Thoracic aorta (tissue), 2 donors: ENCODE measurements around the gene RHEBL1. TPM values are rescaled to one million over a fixed set of nuclear protein-coding genes. Genes with fewer than 3 reads are reported as not detected.
A peak's percentile ranks its signal among the peaks of the same experiment; 100 is the strongest.

Source experiments
- ATAC-seq: fragments of 150-250 bp; one replicate; pipeline ENCODE4 v1.8.0; 2017; ENCODE audit warnings: low read depth; ENCODE audit not compliant: insufficient number of reproducible peaks, low FRiP score
- DNase-seq: peaks from one replicate; pipeline ENCODE4 v3.0.0-alpha.2; 2020; ENCODE audit warnings: low spot score
- H3K27ac ChIP-seq, 2 donors: fragments of 200-600 bp; sonication (generic); 1 replicate in 1 of 2; 2 replicates in 1 of 2; pipeline ENCODE4 v1.5.1; 2016; ENCODE audit warnings: mild to moderate bottlenecking in 2 of 2, moderate library complexity in 2 of 2
- H3K27me3 ChIP-seq: fragments of 200-600 bp; sonication (generic); replicated peaks from 2 replicates; pipeline ENCODE4 v1.6.0; 2016; ENCODE audit warnings: mild to moderate bottlenecking; ENCODE audit not compliant: insufficient read depth
- H3K36me3 ChIP-seq: fragments of 200-600 bp; sonication (generic); one replicate; pipeline ENCODE4 v1.5.1; 2016
- H3K4me1 ChIP-seq, 2 donors: fragments of 200-600 bp; sonication (generic); 1 replicate in 1 of 2; 2 replicates in 1 of 2; pipeline versions ENCODE4 v1.5.1 to v1.6.0; 2016; ENCODE audit warnings: low read depth in 2 of 2, mild to moderate bottlenecking in 1 of 2; ENCODE audit not compliant: control insufficient read depth in 1 of 2
- H3K4me3 ChIP-seq: fragments of 200-600 bp; sonication (generic); 2 replicates; pipeline ENCODE4 v1.5.1; 2016; ENCODE audit warnings: mild to moderate bottlenecking
- H3K9me3 ChIP-seq: fragments of 200-600 bp; sonication (generic); 2 replicates; pipeline ENCODE4 v1.5.1; 2016
- CTCF ChIP-seq: fragments of 200-600 bp; sonication (generic); IDR thresholded peaks from one replicate; pipeline ENCODE4 v1.5.1; 2019; ENCODE audit warnings: antibody characterized with exemption
- total RNA-seq, 2 donors: library from RNA; depleted of rRNA; stranded (reverse); fragments of >200 nt; gene quantifications; one replicate each; pipeline versions ENCODE4 v1.1.0 to v1.2.3, GENCODE V29; 2016

The RHEBL1 gene
- total RNA-seq, result 1 to 10 TPM in 1 of 2 donors, not detected in 1; 1.3 TPM

GRCh38 chr12:49069507-49070346 lies at the start of gene RHEBL1:
Gene RHEBL1 (minus strand): TSS chr12:49069979. CDS start chr12:49069785, 194 bp downstream.
- ATAC-seq, result peak; percentile 98
- Histone ChIP-seq H3K9me3 (no peaks in the 10 kb centered on the region), H3K4me3 (peak within 1 kb of the TSS; percentile 86), H3K27me3 (no peaks in the 10 kb centered on the region), H3K4me1 (peaks cover 9 to 12% of the 10 kb centered on the region in 2 donors), H3K27ac (peak within 1 kb of the TSS in 1 of 2 donors; percentile 52), H3K36me3 (no peaks in the 10 kb centered on the region)
- peak; percentile 95 for DNase-seq
- TF ChIP-seq CTCF, result no peak

- Histone ChIP-seq H3K36me3 (peaks cover 6% of the 10 kb centered on the region), H3K27me3 (no peaks in the 10 kb centered on the region), H3K4me3 (peak overlapping the region; percentile 99), H3K9me3 (no peaks in the 10 kb centered on the region), H3K27ac (peak overlapping the region; percentile 98 to 100), H3K4me1 (peaks cover 29 to 38% of the 10 kb centered on the region in 2 donors)
- TF ChIP-seq CTCF, result no peak
- no peak for DNase-seq
- ATAC-seq, result no peak
These were observed 41.4 kb upstream of the RHEBL1 start for GRCh38 chr12:49111206-49111605.

- peak; percentile 71 for TF ChIP-seq CTCF
- Histone ChIP-seq H3K27ac (peak within 1 kb of the TSS; percentile 98 to 100), H3K27me3 (no peaks in the 10 kb centered on the region), H3K36me3 (peaks cover 12% of the 10 kb centered on the region), H3K4me1 (peaks cover 32 to 43% of the 10 kb centered on the region in 2 donors), H3K9me3 (no peaks in the 10 kb centered on the region), H3K4me3 (peak within 1 kb of the TSS; percentile 99)
- ATAC-seq, result peak; percentile 99
- DNase-seq, result peak; percentile 99
These were observed 40.8 kb upstream of the RHEBL1 start, which contains the start of gene LMBR1L for GRCh38 chr12:49110464-49111155. Gene LMBR1L (minus strand): TSS chr12:49110847. CDS start chr12:49110555, 292 bp downstream.

- Histone ChIP-seq H3K36me3 (peaks cover 14% of the 10 kb centered on the region), H3K27me3 (no peaks in the 10 kb centered on the region), H3K9me3 (no peaks in the 10 kb centered on the region), H3K27ac (peak overlapping the region; percentile 98 to 100), H3K4me1 (peaks cover 35 to 51% of the 10 kb centered on the region in 2 donors), H3K4me3 (peak overlapping the region; percentile 99)
- TF ChIP-seq CTCF, result no peak
- ATAC-seq, result no peak
- DNase-seq, result no peak
These were observed 40.1 kb upstream of the RHEBL1 start for GRCh38 chr12:49109641-49110463.
